Lung (tissue), 12 donors: ENCODE data around the gene GRIPAP1. TPM values are rescaled to one million over a fixed set of nuclear protein-coding genes. Genes with fewer than 3 reads are reported as not detected.

Source experiments
- ATAC-seq: fragments of 200-7000 bp; cut with Tn5 transposase; one replicate; pipeline ENCODE4 v1.9.1; 2020; ENCODE audit warnings: moderate number of reproducible peaks; ENCODE audit not compliant: insufficient read depth, low FRiP score
- DNase-seq, 3 donors: peaks; one replicate each; pipeline ENCODE4 v3.0.0-alpha.2; 2013 to 2017
- H3K27ac ChIP-seq, 2 donors: one replicate each; pipeline ENCODE4 v1.5.1; 2013; ENCODE audit warnings: mild to moderate bottlenecking in 2 of 2, moderate library complexity in 2 of 2, control low read depth in 1 of 2, inconsistent platforms in 1 of 2, low read depth in 1 of 2, low read length in 1 of 2
- H3K27me3 ChIP-seq, 3 donors: one replicate each; pipeline ENCODE4 v1.5.1; 2013; ENCODE audit warnings: low read length in 2 of 3; ENCODE audit not compliant: control insufficient read depth in 3 of 3, insufficient read depth in 3 of 3
- H3K36me3 ChIP-seq, 4 donors: one replicate each; pipeline ENCODE4 v1.5.1; 2013; ENCODE audit warnings: low read length in 4 of 4, mild to moderate bottlenecking in 1 of 4, moderate library complexity in 1 of 4; ENCODE audit not compliant: control insufficient read depth in 4 of 4, insufficient read depth in 4 of 4
- H3K4me1 ChIP-seq, 5 donors: one replicate each; pipeline ENCODE4 v1.5.1; 2013; ENCODE audit warnings: low read length in 5 of 5, mild to moderate bottlenecking in 2 of 5, moderate library complexity in 1 of 5; ENCODE audit not compliant: control insufficient read depth in 5 of 5, insufficient read depth in 5 of 5
- H3K4me3 ChIP-seq: one replicate; pipeline ENCODE4 v1.5.1; 2013; ENCODE audit warnings: mild to moderate bottlenecking, control low read depth, moderate library complexity
- H3K9ac ChIP-seq, 2 donors: one replicate each; pipeline ENCODE4 v1.5.1; 2013; ENCODE audit warnings: low read length in 2 of 2, control low read depth in 1 of 2; ENCODE audit not compliant: insufficient read depth in 1 of 2
- H3K9me3 ChIP-seq, 4 donors: one replicate each; pipeline ENCODE4 v1.5.1; 2013; ENCODE audit warnings: low read length in 3 of 4, mild to moderate bottlenecking in 1 of 4, moderate library complexity in 1 of 4; ENCODE audit not compliant: control insufficient read depth in 4 of 4, insufficient read depth in 3 of 4
- CTCF ChIP-seq: IDR thresholded peaks from 2 replicates; pipeline ENCODE4 v1.5.1; 2012; ENCODE audit warnings: mild to moderate bottlenecking; ENCODE audit errors: control extremely low read depth, extremely low read depth
- WGBS, 2 donors: extraction: QIAGEN DNeasy Blood & Tissue Kit; methylation state at CpG; one replicate each; pipeline ENCODE4 v1.1.7; 2013; 5-methylcytosine and 5-hydroxymethylcytosine counted together
- polyA plus RNA-seq, 2 donors: library from polyadenylated mRNA; stranded (reverse); fragments of 200-250 nt; gene quantifications; one replicate each; pipeline ENCODE4 v1.2.1, GENCODE V29; 2013
- total RNA-seq, 2 donors: library from RNA; depleted of rRNA in 1 of 2; stranded (reverse); fragments of >200 nt in 1 of 2; gene quantifications; one replicate each; pipeline ENCODE4 v1.2.1, GENCODE V29; 2014 to 2021
- donor health status: control.
- donor health status: control.
- donor health status: Bipolar disorder and iron deficiency.
- donor health status: healthy.
- donor health status: DM: yes; HTN: yes; CAD: no.

The GRIPAP1 gene
- total and polyA plus RNA-seq, 4 donors: 29.2 to 48.9 (median 34.2) TPM

- H3K36me3 ChIP-seq: peaks cover 0 to 10% (median 4%) of the 10 kb centered on the region in 4 donors
- H3K9me3 ChIP-seq: peaks cover 0 to 2% (median 0%) of the 10 kb centered on the region in 4 donors
- WGBS, 2 donors: 22 to 60% methylated on average over 3 of the region's 3 CpGs
- ATAC-seq (no peak), DNase-seq (no peak)
- H3K4me1 ChIP-seq: peaks cover 0 to 4% (median 0%) of the 10 kb centered on the region in 5 donors
- H3K9ac ChIP-seq: no peak overlapping the region
- no peaks in the 10 kb centered on the region for H3K27me3 ChIP-seq
- TF ChIP-seq CTCF: no peak
- no peak overlapping the region for H3K4me3 ChIP-seq
- no peak overlapping the region for H3K27ac ChIP-seq
Measured at GRCh38 chrX:48939524-48940228, 62.4 kb downstream of the GRIPAP1 start.

- DNase-seq: no peak
- no peak overlapping the region for H3K4me3 ChIP-seq
- H3K9ac ChIP-seq: no peak overlapping the region
- peaks cover 6 to 15% (median 9%) of the 10 kb centered on the region in 4 donors for H3K36me3 ChIP-seq
- no peak for TF ChIP-seq CTCF
- WGBS, 2 donors: 33 to 41% methylated on average over 1 of the region's 1 CpG
- peaks cover 0 to 7% (median 0%) of the 10 kb centered on the region in 4 donors for H3K9me3 ChIP-seq
- H3K27ac ChIP-seq: peak overlapping the region in 1 of 2 donors; percentile 13
- no peaks in the 10 kb centered on the region for H3K27me3 ChIP-seq
- H3K4me1 ChIP-seq: peaks cover 0 to 4% (median 0%) of the 10 kb centered on the region in 5 donors
- no peak for ATAC-seq
Measured at GRCh38 chrX:48938721-48939425, 63.2 kb downstream of the GRIPAP1 start.

- DNase-seq (peak; percentile 9 to 44 (median 29)), ATAC-seq (peak; percentile 78)
- WGBS, 2 donors: 13 to 24% methylated on average over 8 to 9 of the region's 9 CpGs
- Histone ChIP-seq H3K9ac (no peak overlapping the region), H3K27me3 (no peaks in the 10 kb centered on the region), H3K4me1 (peaks cover 0 to 4% (median 0%) of the 10 kb centered on the region in 5 donors), H3K27ac (peak overlapping the region in 1 of 2 donors; percentile 75), H3K4me3 (no peak overlapping the region), H3K9me3 (peaks cover 0 to 9% (median 2%) of the 10 kb centered on the region in 4 donors), H3K36me3 (peaks cover 7 to 15% (median 9%) of the 10 kb centered on the region in 4 donors)
- TF ChIP-seq CTCF: peak; percentile 9
Measured at GRCh38 chrX:48937054-48937907, 64.8 kb downstream of the GRIPAP1 start.
